Ascending aorta (tissue), 2 donors: ENCODE data around the gene SNCG. TPM values are rescaled to one million over a fixed set of nuclear protein-coding genes. Genes with fewer than 3 reads are reported as not detected.

ENCODE experiments used
- DNase-seq, 2 donors: peaks; one replicate each; pipeline ENCODE4 v3.0.0-alpha.2; 2019; ENCODE audit warnings: low spot score in 2 of 2
- H3K27ac ChIP-seq, 2 donors: fragments of 200-600 bp; sonication (generic); one replicate each; pipeline ENCODE4 v1.5.1; 2016 to 2017; ENCODE audit warnings: mild to moderate bottlenecking in 1 of 2
- H3K27me3 ChIP-seq: fragments of 200-600 bp; sonication (generic); one replicate; pipeline ENCODE4 v1.5.1; 2017
- H3K36me3 ChIP-seq, 2 donors: fragments of 200-600 bp; sonication (generic); one replicate each; pipeline ENCODE4 v1.5.1; 2016
- H3K4me1 ChIP-seq, 2 donors: fragments of 200-600 bp; sonication (generic); one replicate each; pipeline ENCODE4 v1.5.1; 2016 to 2017; ENCODE audit warnings: mild to moderate bottlenecking in 1 of 2
- H3K4me3 ChIP-seq, 2 donors: fragments of 200-600 bp; sonication (generic); one replicate each; pipeline ENCODE4 v1.5.1; 2016 to 2017; ENCODE audit warnings: mild to moderate bottlenecking in 1 of 2
- H3K9me3 ChIP-seq, 2 donors: fragments of 200-600 bp; sonication (generic); one replicate each; pipeline ENCODE4 v1.5.1; 2016
- intact Hi-C: fragments of 100-400 bp; cut with DNase I; formaldehyde crosslinking; loops from one replicate; pipeline ENCODE4 v1.15.1; 2023
- total RNA-seq: library from RNA; depleted of rRNA; stranded (reverse); fragments of >200 nt; gene quantifications from one replicate; pipeline ENCODE4 v1.1.0, GENCODE V29; 2016
- TF ChIP-seq, protein P1 (sequence below), 3 experiments: fragments of 200-600 bp in 2 of 3; fragments of 450-650 bp in 1 of 3; sonication (generic) in 2 of 3; IDR thresholded peaks; one replicate each; pipeline ENCODE4 v1.5.1; 2016 to 2019; ENCODE audit warnings: antibody characterized with exemption in 3 of 3, mild to moderate bottlenecking in 1 of 3, moderate library complexity in 1 of 3

Gene SNCG
- total RNA-seq, 1 donor from 2014 or later = 250 TPM

DNA sequence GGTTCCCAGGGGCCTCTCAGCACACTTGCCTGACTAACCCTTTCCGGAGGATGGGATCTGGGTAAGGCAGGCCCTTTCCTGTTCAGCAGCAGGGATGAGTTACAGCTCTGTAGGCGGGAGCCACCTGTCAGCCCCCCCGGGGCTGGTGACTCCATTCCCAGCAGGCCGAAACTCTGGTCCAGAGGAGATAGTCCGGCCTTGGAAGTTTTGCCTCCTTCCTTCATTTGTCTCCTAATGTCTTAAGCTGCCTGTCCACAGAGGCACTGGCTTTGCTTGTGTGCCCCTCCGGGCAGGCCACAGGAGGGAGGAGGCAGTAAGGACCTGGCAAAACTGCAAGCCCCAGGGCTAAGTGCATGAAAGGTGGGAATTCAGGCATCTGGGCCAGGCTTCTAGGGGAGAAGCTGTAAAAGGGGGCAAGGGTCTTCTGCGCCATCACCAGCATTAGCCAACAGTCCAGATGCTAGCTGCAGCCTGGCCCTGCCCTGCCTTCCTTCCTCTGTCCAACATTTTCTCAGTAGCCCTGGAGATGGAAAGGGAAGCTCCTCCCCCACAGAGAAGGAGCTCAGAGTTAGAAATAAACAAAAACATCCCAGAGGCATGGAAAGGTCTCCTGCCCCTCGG, 11.1 kb downstream of the SNCG start:
- Histone ChIP-seq H3K9me3 (no peaks in the 10 kb centered on the region), H3K36me3 (no peaks in the 10 kb centered on the region), H3K27me3 (no peaks in the 10 kb centered on the region), H3K4me1 (peaks cover 16 to 41% of the 10 kb centered on the region in 2 donors), H3K4me3 (peak overlapping the region; percentile 68 to 79), H3K27ac (peak overlapping the region; percentile 99 to 100)
- intact Hi-C loops = loop anchor here (1.0 to 5.0 kb wide), 2 partner anchors 126 to 212 kb away; partner anchors contain the start of genes BMPR1A and SHLD2
- TF ChIP-seq, protein P1, sequence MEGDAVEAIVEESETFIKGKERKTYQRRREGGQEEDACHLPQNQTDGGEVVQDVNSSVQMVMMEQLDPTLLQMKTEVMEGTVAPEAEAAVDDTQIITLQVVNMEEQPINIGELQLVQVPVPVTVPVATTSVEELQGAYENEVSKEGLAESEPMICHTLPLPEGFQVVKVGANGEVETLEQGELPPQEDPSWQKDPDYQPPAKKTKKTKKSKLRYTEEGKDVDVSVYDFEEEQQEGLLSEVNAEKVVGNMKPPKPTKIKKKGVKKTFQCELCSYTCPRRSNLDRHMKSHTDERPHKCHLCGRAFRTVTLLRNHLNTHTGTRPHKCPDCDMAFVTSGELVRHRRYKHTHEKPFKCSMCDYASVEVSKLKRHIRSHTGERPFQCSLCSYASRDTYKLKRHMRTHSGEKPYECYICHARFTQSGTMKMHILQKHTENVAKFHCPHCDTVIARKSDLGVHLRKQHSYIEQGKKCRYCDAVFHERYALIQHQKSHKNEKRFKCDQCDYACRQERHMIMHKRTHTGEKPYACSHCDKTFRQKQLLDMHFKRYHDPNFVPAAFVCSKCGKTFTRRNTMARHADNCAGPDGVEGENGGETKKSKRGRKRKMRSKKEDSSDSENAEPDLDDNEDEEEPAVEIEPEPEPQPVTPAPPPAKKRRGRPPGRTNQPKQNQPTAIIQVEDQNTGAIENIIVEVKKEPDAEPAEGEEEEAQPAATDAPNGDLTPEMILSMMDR (IDR thresholded peaks at IDR 0.05) = no peak
- DNase-seq = peak in 1 of 2 donors; percentile 72

DNA sequence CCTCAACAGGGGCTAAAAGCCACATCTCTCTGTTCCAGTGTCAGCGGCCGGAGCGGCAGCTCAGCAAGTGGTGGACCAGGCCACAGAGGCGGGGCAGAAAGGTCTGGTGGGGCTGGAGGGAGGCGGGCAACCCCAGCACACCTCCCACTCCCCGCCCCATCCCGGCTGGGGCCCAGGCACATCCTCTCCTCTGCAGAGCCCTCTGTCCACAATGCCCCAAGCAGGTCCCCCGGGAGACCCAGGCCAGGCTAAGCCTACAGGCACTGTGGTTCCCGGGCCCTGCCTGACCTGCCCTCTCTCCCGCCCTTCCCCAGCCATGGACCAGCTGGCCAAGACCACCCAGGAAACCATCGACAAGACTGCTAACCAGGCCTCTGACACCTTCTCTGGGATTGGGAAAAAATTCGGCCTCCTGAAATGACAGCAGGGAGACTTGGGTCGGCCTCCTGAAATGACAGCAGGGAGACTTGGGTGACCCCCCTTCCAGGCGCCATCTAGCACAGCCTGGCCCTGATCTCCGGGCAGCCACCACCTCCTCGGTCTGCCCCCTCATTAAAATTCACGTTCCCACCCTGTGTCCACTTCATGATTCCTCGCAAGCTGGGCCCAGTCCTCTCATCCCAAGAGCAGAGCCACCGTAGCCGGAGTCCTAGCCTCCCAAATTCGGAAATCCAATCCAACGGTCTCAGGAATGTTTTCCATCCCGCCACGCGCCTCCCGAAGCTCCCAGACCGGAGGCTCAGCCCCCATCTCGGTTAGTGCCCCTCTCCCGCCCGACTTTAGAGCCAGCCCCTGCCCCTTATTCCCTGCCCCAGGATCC, 12.0 kb downstream of the SNCG start:
- peak overlapping the region; percentile 99 to 100 for H3K27ac ChIP-seq
- no peaks in the 10 kb centered on the region for H3K27me3 ChIP-seq
- intact Hi-C loops = loop anchor here (1.0 kb wide), 1 partner anchor 125 kb away; the partner anchor contains the start of gene SHLD2
- peaks cover 16 to 39% of the 10 kb centered on the region in 2 donors for H3K4me1 ChIP-seq
- peak overlapping the region; percentile 68 to 79 for H3K4me3 ChIP-seq
- DNase-seq = peak in 1 of 2 donors; percentile 93
- H3K36me3 ChIP-seq = no peaks in the 10 kb centered on the region
- H3K9me3 ChIP-seq = no peaks in the 10 kb centered on the region
- TF ChIP-seq, protein P1 (IDR thresholded peaks at IDR 0.05) = no peak

DNA sequence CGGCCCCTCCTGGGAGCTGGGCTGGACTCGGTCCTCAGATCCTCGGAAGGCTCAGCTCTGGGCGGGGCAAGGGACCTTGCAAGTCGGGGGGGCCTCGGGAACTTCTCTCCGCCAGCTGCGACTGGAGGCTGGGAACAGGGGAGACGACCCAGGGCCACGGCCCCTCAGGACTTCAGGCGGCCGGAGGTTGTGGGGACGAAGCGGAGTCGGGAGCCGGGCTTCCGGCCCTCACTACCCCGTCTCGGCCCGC, 12.5 kb downstream of the SNCG start:
- H3K9me3 ChIP-seq = no peaks in the 10 kb centered on the region
- H3K27me3 ChIP-seq = no peaks in the 10 kb centered on the region
- DNase-seq = no peak
- intact Hi-C loops = loop anchor here (1.0 kb wide), 1 partner anchor 124 kb away; the partner anchor contains the start of gene SHLD2
- H3K4me1 ChIP-seq = peaks cover 16 to 34% of the 10 kb centered on the region in 2 donors
- H3K4me3 ChIP-seq = peak overlapping the region; percentile 68 to 79
- peak overlapping the region; percentile 99 to 100 for H3K27ac ChIP-seq
- H3K36me3 ChIP-seq = no peaks in the 10 kb centered on the region
- TF ChIP-seq, protein P1 (IDR thresholded peaks at IDR 0.05) = no peak

DNA sequence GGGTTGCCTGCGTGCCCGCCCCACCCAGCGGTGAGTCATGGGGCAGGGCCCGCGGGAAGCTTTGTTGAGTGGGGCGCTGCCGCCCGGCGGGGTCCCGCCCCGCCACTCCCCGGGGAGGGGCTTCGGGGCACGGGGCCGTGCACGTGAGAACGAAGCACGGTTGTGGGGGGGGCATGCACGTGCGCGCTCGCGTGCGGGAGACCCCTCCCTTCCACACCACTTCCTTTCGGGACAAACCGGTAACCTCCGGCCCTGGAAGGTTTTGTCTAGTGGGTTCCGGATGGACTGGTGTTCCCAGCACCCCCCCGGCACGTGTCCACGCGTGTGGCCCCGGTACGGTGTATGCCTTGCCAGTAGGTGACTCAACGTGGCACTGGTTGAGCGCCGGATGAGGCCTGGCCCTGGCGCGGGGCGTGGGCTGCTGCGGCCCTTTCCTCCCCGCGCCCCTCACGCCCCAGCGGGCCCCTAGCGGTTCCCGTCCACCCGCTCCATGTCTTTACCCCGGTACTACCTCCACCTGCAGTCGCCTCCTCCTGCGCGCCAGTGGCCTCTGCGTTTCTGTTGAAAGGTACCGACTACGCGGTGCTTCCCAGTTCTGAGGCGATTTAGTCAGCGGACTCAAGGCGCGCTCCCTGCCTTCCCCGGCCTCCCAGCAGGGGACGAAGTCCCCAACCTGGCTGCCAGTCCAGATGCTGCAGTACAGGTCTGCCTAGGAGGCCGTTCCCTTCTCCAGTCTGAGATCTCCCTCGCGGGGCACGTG, 13.0 kb downstream of the SNCG start:
- H3K27ac ChIP-seq = peak overlapping the region; percentile 99 to 100
- intact Hi-C loops = no loop called here
- peak; percentile 74 to 96 for DNase-seq
- no peaks in the 10 kb centered on the region for H3K36me3 ChIP-seq
- no peaks in the 10 kb centered on the region for H3K9me3 ChIP-seq
- H3K4me3 ChIP-seq = peak overlapping the region; percentile 68 to 79
- TF ChIP-seq, protein P1 (IDR thresholded peaks at IDR 0.05) = peak in 2 of 3 experiments; percentile 12 to 39
- H3K27me3 ChIP-seq = no peaks in the 10 kb centered on the region
- H3K4me1 ChIP-seq = peaks cover 16 to 29% of the 10 kb centered on the region in 2 donors

DNA sequence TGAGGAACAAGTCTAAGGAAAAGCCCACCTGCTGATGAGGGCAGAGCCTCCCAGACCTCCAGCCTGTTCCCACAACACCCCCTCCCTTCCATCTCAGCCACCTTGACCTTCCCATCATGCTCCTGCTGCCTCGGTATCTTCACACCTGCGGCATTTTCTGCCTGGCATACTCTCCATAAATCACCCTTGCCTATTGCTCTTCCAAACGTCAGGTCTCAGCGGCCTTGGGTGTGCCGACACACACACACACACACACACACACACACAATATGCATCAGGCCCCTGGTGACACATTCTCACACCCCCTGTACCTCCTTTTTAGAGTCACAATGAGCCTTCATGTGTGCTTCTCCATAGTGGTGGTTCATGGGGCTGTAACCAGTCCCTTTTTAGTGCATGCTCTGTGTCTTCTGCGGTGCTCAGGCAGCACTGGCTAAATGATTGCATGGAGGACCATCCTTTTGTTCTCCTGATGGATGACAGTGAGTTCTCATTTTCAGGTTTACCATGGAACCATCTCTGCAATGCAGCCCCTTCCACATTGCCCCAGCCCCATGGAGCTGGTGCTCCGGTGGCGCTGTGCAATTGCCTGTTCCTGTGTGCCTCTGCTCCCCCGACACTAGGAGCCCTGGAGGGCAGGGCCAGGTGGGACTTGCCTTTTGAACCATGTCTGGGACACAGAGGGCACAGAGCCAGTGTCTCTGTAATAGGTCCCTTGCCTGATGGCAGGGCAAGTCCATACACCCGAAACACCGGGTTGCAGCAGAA, 14.4 kb downstream of the SNCG start:
- Histone ChIP-seq H3K27me3 (no peaks in the 10 kb centered on the region), H3K9me3 (no peaks in the 10 kb centered on the region), H3K27ac (peak overlapping the region; percentile 99 to 100), H3K4me3 (no peak overlapping the region), H3K4me1 (peaks cover 6 to 17% of the 10 kb centered on the region in 2 donors), H3K36me3 (no peaks in the 10 kb centered on the region)
- DNase-seq = peak in 1 of 2 donors; percentile 68
- intact Hi-C loops = no loop called here
- TF ChIP-seq, protein P1 (IDR thresholded peaks at IDR 0.05) = no peak
